Transverse colon (tissue), 4 donors: ENCODE data around the gene G3BP2. TPM values are rescaled to one million over a fixed set of nuclear protein-coding genes. Genes with fewer than 3 reads are reported as not detected.

Experiments used
- DNase-seq: peaks from one replicate; pipeline ENCODE4 v3.0.0-alpha.2; 2019
- H3K27ac ChIP-seq, 4 donors: fragments of 200-600 bp; sonication (generic); 2 replicates each; pipeline ENCODE4 v1.5.1; 2016 to 2018; ENCODE audit warnings: inconsistent platforms in 4 of 4
- H3K27me3 ChIP-seq: fragments of 200-600 bp; sonication (generic); 2 replicates; pipeline ENCODE4 v1.5.1; 2017; ENCODE audit warnings: inconsistent platforms
- H3K36me3 ChIP-seq, 4 donors: fragments of 200-600 bp; sonication (generic); 2 replicates each; pipeline ENCODE4 v1.5.1; 2017 to 2019; ENCODE audit warnings: inconsistent platforms in 4 of 4
- H3K4me1 ChIP-seq, 4 donors: fragments of 200-600 bp; sonication (generic); 2 replicates each; pipeline ENCODE4 v1.5.1; 2017 to 2020; ENCODE audit warnings: inconsistent platforms in 4 of 4
- H3K4me3 ChIP-seq, 4 donors: fragments of 200-600 bp; sonication (generic); 1 replicate in 1 of 4; 2 replicates in 3 of 4; pipeline versions ENCODE4 v1.5.1 to v1.6.1; 2017 to 2019; ENCODE audit warnings: inconsistent platforms in 4 of 4
- H3K9me3 ChIP-seq, 2 donors: fragments of 200-600 bp; sonication (generic); 2 replicates each; pipeline ENCODE4 v1.5.1; 2017 to 2019; ENCODE audit warnings: inconsistent platforms in 2 of 2
- CTCF ChIP-seq, 5 experiments: fragments of 200-600 bp in 3 of 5; fragments of 450-650 bp in 2 of 5; sonication (generic) in 3 of 5; IDR thresholded peaks; 1 replicate in 2 of 5; 2 replicates in 3 of 5; pipeline ENCODE4 v1.5.1; 2016 to 2017; ENCODE audit warnings: antibody characterized with exemption in 5 of 5, inconsistent platforms in 3 of 5, mild to moderate bottlenecking in 2 of 5, moderate library complexity in 1 of 5
- EP300 ChIP-seq: sonication (generic); formaldehyde crosslinking; IDR thresholded peaks from one replicate; pipeline ENCODE4 v1.6.1; 2017; ENCODE audit warnings: antibody characterized with exemption, low read depth
- POLR2A ChIP-seq: fragments of 450-650 bp; IDR thresholded peaks from one replicate; pipeline ENCODE4 v1.6.1; 2016; ENCODE audit warnings: antibody characterized with exemption, mild to moderate bottlenecking, moderate library complexity
- POLR2AphosphoS5 ChIP-seq, 3 donors: sonication (generic); formaldehyde crosslinking; IDR thresholded peaks; one replicate each; pipeline ENCODE4 v1.6.1; 2016; ENCODE audit warnings: antibody characterized with exemption in 3 of 3
- WGBS, 2 donors: methylation state at CpG; one replicate each; pipeline ENCODE4 v1.1.5; 2018; ENCODE audit warnings: low coverage in 1 of 2; 5-methylcytosine and 5-hydroxymethylcytosine counted together
- in situ Hi-C, 4 donors: fragments of 200-750 bp; cut with MboI; loops; one replicate each; pipeline versions ENCODE4 v1.15.0 to v1.15.1; 2017; ENCODE audit warnings: low sequenced_read_pairs in 3 of 4, low pct_ligation_motif_present in 1 of 4, low pct_unique_long_range_greater_than_20kb in 1 of 4
- intact Hi-C: fragments of 100-400 bp; cut with DNase I; formaldehyde crosslinking; loops from one replicate; pipeline ENCODE4 v1.15.1; 2023; ENCODE audit warnings: low total_unique reads
- total RNA-seq, 4 donors: library from RNA; depleted of rRNA; stranded (reverse); fragments of >200 nt; gene quantifications; one replicate each; pipeline ENCODE4 v1.1.0, GENCODE V29; 2016

The G3BP2 gene
- total RNA-seq, 4 donors from 2014 or later = 50.7 to 110 (median 88.0) TPM

- intact Hi-C loops = no loop called here
- Histone ChIP-seq H3K27me3 (no peaks in the 10 kb centered on the region), H3K9me3 (no peaks in the 10 kb centered on the region), H3K4me3 (no peak overlapping the region), H3K27ac (no peak overlapping the region), H3K36me3 (no peaks in the 10 kb centered on the region), H3K4me1 (no peaks in the 10 kb centered on the region)
- DNase-seq = no peak
- TF ChIP-seq EP300 (no peak), POLR2AphosphoS5 (IDR thresholded peaks at IDR 0.05) (no peak), CTCF (IDR thresholded peaks at IDR 0.05) (no peak), POLR2A (no peak)
- 88 to 100% methylated on average over 1 of the region's 1 CpG for WGBS, 2 donors
- in situ Hi-C loops = no loop called here
These were observed 60.9 kb downstream of the G3BP2 start for GRCh38 chr4:75612306-75612705.

DNA sequence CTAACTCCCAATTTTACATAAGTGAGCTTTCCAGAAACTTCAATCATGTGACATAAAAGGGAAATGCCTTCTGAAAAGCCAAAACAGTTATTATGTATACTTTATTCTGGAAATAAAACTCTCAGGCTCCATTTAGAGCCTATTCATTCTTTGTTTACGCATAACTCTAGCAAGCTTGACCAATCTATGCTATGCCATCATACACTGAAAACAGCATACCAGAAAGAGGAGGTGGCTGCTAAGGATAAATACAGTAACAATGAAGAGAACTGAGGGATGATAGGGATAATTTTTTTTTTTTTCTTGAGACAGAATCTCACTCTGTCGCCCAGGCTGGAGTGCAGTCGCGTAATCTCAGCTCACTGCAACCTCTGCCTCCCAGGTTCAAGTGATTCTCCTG is 67.3 kb downstream of the G3BP2 start:
- Histone ChIP-seq H3K27ac (no peak overlapping the region), H3K4me3 (no peak overlapping the region), H3K36me3 (no peaks in the 10 kb centered on the region), H3K4me1 (no peaks in the 10 kb centered on the region), H3K9me3 (no peaks in the 10 kb centered on the region), H3K27me3 (no peaks in the 10 kb centered on the region)
- TF ChIP-seq EP300 (no peak), POLR2A (no peak), POLR2AphosphoS5 (IDR thresholded peaks at IDR 0.05) (no peak), CTCF (IDR thresholded peaks at IDR 0.05) (no peak)
- no peak for DNase-seq
- in situ Hi-C loops (no loop called here), intact Hi-C loops (no loop called here)
- 92 to 96% methylated on average over 4 of the region's 4 CpGs for WGBS, 2 donors

GRCh38 chr4:75599647-75600046 is 73.6 kb downstream of the G3BP2 start:
- no peaks in the 10 kb centered on the region for H3K36me3 ChIP-seq
- intact Hi-C loops (no loop called here), in situ Hi-C loops (no loop called here)
- no peak for DNase-seq
- WGBS, 2 donors = 81 to 87% methylated on average over 4 of the region's 4 CpGs
- H3K4me3 ChIP-seq = no peak overlapping the region
- no peak overlapping the region for H3K27ac ChIP-seq
- no peaks in the 10 kb centered on the region for H3K9me3 ChIP-seq
- no peak for TF ChIP-seq POLR2AphosphoS5 (IDR thresholded peaks at IDR 0.05)
- TF ChIP-seq EP300 = no peak
- no peak for TF ChIP-seq POLR2A
- no peak for TF ChIP-seq CTCF (IDR thresholded peaks at IDR 0.05)
- no peaks in the 10 kb centered on the region for H3K27me3 ChIP-seq
- H3K4me1 ChIP-seq = no peaks in the 10 kb centered on the region

GRCh38 chr4:75598390-75598789 is 74.8 kb downstream of the G3BP2 start:
- in situ Hi-C loops = no loop called here
- H3K36me3 ChIP-seq = no peaks in the 10 kb centered on the region
- no peak for DNase-seq
- TF ChIP-seq EP300 = no peak
- TF ChIP-seq POLR2AphosphoS5 (IDR thresholded peaks at IDR 0.05) = no peak
- H3K27ac ChIP-seq = no peak overlapping the region
- H3K27me3 ChIP-seq = no peaks in the 10 kb centered on the region
- intact Hi-C loops = no loop called here
- H3K4me3 ChIP-seq = no peak overlapping the region
- no peaks in the 10 kb centered on the region for H3K9me3 ChIP-seq
- WGBS, 2 donors = 65 to 74% methylated on average over 3 of the region's 3 CpGs
- H3K4me1 ChIP-seq = no peaks in the 10 kb centered on the region

DNA sequence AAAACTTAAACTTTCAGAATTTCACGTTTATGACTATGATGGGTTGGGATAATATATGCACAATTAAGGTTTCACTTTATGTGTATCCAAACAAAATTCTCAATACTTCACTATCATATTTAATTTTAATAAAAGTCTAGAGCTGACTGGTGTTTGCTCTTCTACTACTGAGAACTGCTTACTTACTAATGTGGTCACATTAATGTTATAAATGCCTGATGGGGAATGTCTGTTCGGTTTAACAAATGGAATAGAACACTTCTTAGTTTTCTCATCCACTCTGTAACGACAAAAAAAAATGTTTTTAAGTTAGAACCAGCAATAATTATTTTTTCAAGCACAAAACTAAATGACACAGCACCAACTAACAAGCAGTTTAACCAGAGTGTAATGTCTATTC is 77.2 kb downstream of the G3BP2 start:
- DNase-seq = no peak
- H3K4me3 ChIP-seq = no peak overlapping the region
- H3K36me3 ChIP-seq = no peaks in the 10 kb centered on the region
- intact Hi-C loops (no loop called here), in situ Hi-C loops (no loop called here)
- no peaks in the 10 kb centered on the region for H3K4me1 ChIP-seq
- no peak overlapping the region for H3K27ac ChIP-seq
- no peaks in the 10 kb centered on the region for H3K27me3 ChIP-seq
- 78 to 82% methylated on average over 3 of the region's 3 CpGs for WGBS, 2 donors
- no peaks in the 10 kb centered on the region for H3K9me3 ChIP-seq
- TF ChIP-seq POLR2AphosphoS5 (IDR thresholded peaks at IDR 0.05) (no peak), POLR2A (no peak), CTCF (IDR thresholded peaks at IDR 0.05) (no peak), EP300 (no peak)
